Prostate gland (tissue), 2 donors: ENCODE measurements around the gene PGA5.
A peak's percentile ranks its signal among the peaks of the same experiment; 100 is the strongest.

Source experiments
- CTCF ChIP-seq, 4 experiments: fragments of 200-600 bp in 2 of 4; fragments of 450-650 bp in 2 of 4; sonication (generic) in 2 of 4; IDR thresholded peaks; 1 replicate in 3 of 4; 2 replicates in 1 of 4; pipeline ENCODE4 v1.5.1; 2016 to 2019; ENCODE audit warnings: antibody characterized with exemption in 4 of 4, mild to moderate bottlenecking in 2 of 4, moderate library complexity in 2 of 4
- POLR2A ChIP-seq: fragments of 450-650 bp; IDR thresholded peaks from one replicate; pipeline ENCODE4 v1.6.1; 2016; ENCODE audit warnings: antibody characterized with exemption, mild to moderate bottlenecking
- POLR2AphosphoS5 ChIP-seq: sonication (generic); formaldehyde crosslinking; IDR thresholded peaks from one replicate; pipeline ENCODE4 v1.6.1; 2017; ENCODE audit warnings: antibody characterized with exemption

GRCh38 chr11:61294717-61295595 is 54.0 kb downstream of the PGA5 start, which contains the start of gene VWCE:
- TF ChIP-seq CTCF (IDR thresholded peaks at IDR 0.05), result no peak
- TF ChIP-seq POLR2A, result peak; percentile 10
- TF ChIP-seq POLR2AphosphoS5, result no peak
